WTC11 (cell line): Measurements from ENCODE around the gene SIT1. TPM values are rescaled to one million over a fixed set of nuclear protein-coding genes. Genes with fewer than 3 reads are reported as not detected.
"Not testable (repeated sequence)": the region's sequence is repeated elsewhere in the genome, so short reads cannot be mapped to it uniquely, and the experiment has no call there.

ENCODE experiments used
- ATAC-seq: fragments of 200-7000 bp; cut with Tn5 transposase; 2 replicates; pipeline ENCODE4 v1.10.0; 2021; ENCODE audit warnings: mild to moderate bottlenecking, moderate library complexity
- CTCF ChIA-PET: fragments of 300-600 bp; sonication (Branson Sonifier 250); formaldehyde crosslinking; loops from one replicate; lab custom pipeline; 2021; ENCODE audit warnings: antibody characterized with exemption; lab: Charles Lee
- POLR2A ChIA-PET: fragments of 350-600 bp; sonication (Branson Sonifier 250); formaldehyde crosslinking; loops from one replicate; lab custom pipeline; 2021; ENCODE audit warnings: antibody characterized with exemption; lab: Charles Lee
- DNase-seq: peaks from one replicate; pipeline ENCODE4 v3.0.0; 2021; ENCODE audit warnings: low spot score
- H3K27ac Mint-ChIP-seq: 2 replicates; pipeline ENCODE4 v1.8.0; 2021; ENCODE audit warnings: mixed read lengths
- H3K27me3 Mint-ChIP-seq: 2 replicates; pipeline ENCODE4 v1.8.0; 2021; ENCODE audit warnings: low read depth, mild to moderate bottlenecking, moderate library complexity, mixed read lengths
- H3K36me3 Mint-ChIP-seq: 2 replicates; pipeline ENCODE4 v1.8.0; 2021; ENCODE audit warnings: mixed read lengths
- H3K4me1 Mint-ChIP-seq: 2 replicates; pipeline ENCODE4 v1.8.0; 2022; ENCODE audit warnings: mixed read lengths
- H3K4me3 Mint-ChIP-seq: 2 replicates; pipeline ENCODE4 v1.8.0; 2021; ENCODE audit warnings: mild to moderate bottlenecking, moderate library complexity, mixed read lengths
- H3K9me3 Mint-ChIP-seq: 2 replicates; pipeline ENCODE4 v1.8.0; 2021; ENCODE audit warnings: mixed read lengths
- CDX4 ChIP-seq: fragments of 250-450 bp; sonication (Bioruptor Pico); IDR thresholded peaks from 2 replicates; pipeline ENCODE4 v1.9.0; 2021; ENCODE audit warnings: moderate library complexity, mild to moderate bottlenecking, inconsistent platforms, borderline replicate concordance
- ESRRA ChIP-seq: sonication (generic); formaldehyde crosslinking; IDR thresholded peaks from 2 replicates; pipeline ENCODE4 v1.8.1; 2022; ENCODE audit warnings: mild to moderate bottlenecking, missing genetic modification reagents, borderline replicate concordance
- GTF2I ChIP-seq: fragments of 250-450 bp; sonication (Bioruptor Pico); conservative IDR thresholded peaks from 2 replicates; pipeline ENCODE4 v1.4.0; 2021; ENCODE audit warnings: mild to moderate bottlenecking
- NFE2L1 ChIP-seq: sonication (generic); formaldehyde crosslinking; IDR thresholded peaks from 2 replicates; pipeline ENCODE4 v1.8.1; 2023; ENCODE audit warnings: missing genetic modification reagents
- PRDM15 ChIP-seq: sonication (generic); formaldehyde crosslinking; IDR thresholded peaks from 2 replicates; pipeline ENCODE4 v1.8.0; 2022; ENCODE audit warnings: missing genetic modification reagents
- ZNF317 ChIP-seq: sonication (generic); formaldehyde crosslinking; IDR thresholded peaks from 2 replicates; pipeline ENCODE4 v1.8.1; 2023; ENCODE audit warnings: low read depth, mild to moderate bottlenecking, moderate library complexity, missing genetic modification reagents, borderline replicate concordance
- ZNF396 ChIP-seq: fragments of 250-450 bp; sonication (Bioruptor Pico); IDR thresholded peaks from 2 replicates; pipeline ENCODE4 v1.8.0; 2021; ENCODE audit warnings: mild to moderate bottlenecking, moderate library complexity, borderline replicate concordance
- total RNA-seq: library from RNA; stranded (reverse); gene quantifications from 3 replicates; pipeline ENCODE4 v1.2.3, GENCODE V29; 2021

SIT1 gene
- total RNA-seq, 1 experiment from 2014 or later: 4.1 TPM

- TF ChIP-seq CDX4 (CRISPR knock-in tag) (no peak), GTF2I (CRISPR knock-in tag) (no peak), ZNF396 (CRISPR knock-in tag) (no peak), NFE2L1 (CRISPR knock-in tag) (no peak)
- peaks cover 31% of the 10 kb centered on the region for H3K9me3 Mint-ChIP-seq
- no peaks in the 10 kb centered on the region; the same call in 1 of the 2 replicates for H3K4me1 Mint-ChIP-seq
- DNase-seq (no peak), ATAC-seq (no peak)
- peaks cover 11% of the 10 kb centered on the region for H3K27me3 Mint-ChIP-seq
- peaks cover 17% of the 10 kb centered on the region for H3K36me3 Mint-ChIP-seq
- H3K4me3 Mint-ChIP-seq: no peak overlapping the region
- CTCF ChIA-PET: interaction anchor here (1.4 kb wide), 1 partner anchor 57 kb away, joined by 3 read pairs; no protein-coding TSS in a partner anchor
- no peak overlapping the region for H3K27ac Mint-ChIP-seq
- POLR2A ChIA-PET: no interaction called here
Observed at GRCh38 chr9:35639631-35640030, 11.1 kb downstream of the SIT1 start.

DNA sequence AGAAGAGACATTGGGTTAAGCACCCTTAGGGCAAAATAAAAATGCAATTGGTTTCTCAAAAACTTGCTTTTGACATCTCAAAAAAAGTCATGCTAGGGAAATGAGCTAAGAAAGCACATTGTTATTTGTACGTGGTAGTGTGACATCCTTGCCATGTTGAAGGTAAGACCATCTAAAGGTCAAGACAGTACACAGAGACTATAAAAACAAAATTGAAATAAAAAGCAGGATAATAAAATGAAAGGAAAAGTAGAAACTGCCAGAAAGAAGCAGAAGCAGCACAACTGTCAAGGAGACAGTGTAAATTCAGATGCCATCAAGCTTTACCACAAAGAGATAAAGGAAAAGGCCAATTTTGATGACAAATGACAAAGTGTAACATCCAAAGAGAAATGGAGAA lies 11.5 kb downstream of the SIT1 start:
- POLR2A ChIA-PET, H3K27ac Mint-ChIP-seq, ATAC-seq, H3K4me1 Mint-ChIP-seq, H3K4me3 Mint-ChIP-seq, CTCF ChIA-PET, DNase-seq: not testable (repeated sequence)
- Mint-ChIP-seq H3K9me3 (peaks cover 31% of the 10 kb centered on the region), H3K36me3 (peaks cover 17% of the 10 kb centered on the region), H3K27me3 (peaks cover 11% of the 10 kb centered on the region)

DNA sequence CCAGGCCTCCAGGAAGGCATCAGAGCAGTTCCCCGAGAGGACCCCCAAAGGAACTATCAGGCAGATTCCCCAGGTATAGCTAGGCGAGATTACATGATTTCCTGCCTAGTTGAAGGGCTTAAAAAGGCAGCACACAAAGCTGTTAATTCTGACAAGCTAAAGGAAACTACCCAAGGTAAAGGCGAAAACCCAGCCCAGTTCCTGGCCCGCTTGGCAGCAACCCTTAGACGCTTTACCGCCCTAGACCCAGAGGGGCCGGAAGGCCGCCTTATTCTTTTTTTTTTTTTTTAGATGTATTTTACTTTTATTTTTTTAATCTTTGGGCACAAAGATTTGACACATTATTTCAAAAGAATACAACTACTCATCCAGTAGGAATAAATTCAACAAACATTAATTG lies 12.0 kb downstream of the SIT1 start:
- ATAC-seq, CTCF ChIA-PET, H3K4me3 Mint-ChIP-seq, POLR2A ChIA-PET, H3K4me1 Mint-ChIP-seq, H3K27ac Mint-ChIP-seq, DNase-seq: not testable (repeated sequence)
- H3K27me3 Mint-ChIP-seq: peaks cover 11% of the 10 kb centered on the region
- peaks cover 17% of the 10 kb centered on the region for H3K36me3 Mint-ChIP-seq
- H3K9me3 Mint-ChIP-seq: peaks cover 31% of the 10 kb centered on the region

DNA sequence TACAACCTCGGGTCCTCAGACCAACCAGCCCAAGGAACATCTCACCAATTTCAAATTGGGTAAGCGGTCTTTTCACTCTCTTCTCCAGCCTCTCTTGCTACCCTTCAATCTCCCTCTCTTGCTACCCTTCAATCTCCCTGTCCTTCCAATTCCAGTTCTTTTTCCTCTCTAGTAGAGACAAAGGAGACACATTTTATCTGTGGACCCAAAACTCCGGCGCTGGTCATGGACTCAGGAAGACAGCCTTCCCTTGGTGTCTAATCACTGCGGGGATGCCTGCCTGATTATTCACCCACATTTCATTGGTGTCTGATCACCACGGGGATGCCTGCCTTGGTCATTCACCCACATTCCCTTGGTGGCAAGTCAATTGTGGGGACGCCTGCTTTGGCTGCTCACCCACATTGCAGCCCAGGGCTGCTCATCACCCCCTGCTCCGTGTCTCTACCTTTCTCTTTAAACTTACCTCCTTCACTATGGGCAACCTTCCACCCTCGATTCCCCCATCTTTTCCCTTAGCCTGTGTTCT lies 13.2 kb downstream of the SIT1 start:
- POLR2A ChIA-PET, ATAC-seq, H3K4me3 Mint-ChIP-seq, H3K27ac Mint-ChIP-seq, CTCF ChIA-PET, H3K4me1 Mint-ChIP-seq, DNase-seq: not testable (repeated sequence)
- H3K36me3 Mint-ChIP-seq: peaks cover 17% of the 10 kb centered on the region
- peaks cover 31% of the 10 kb centered on the region for H3K9me3 Mint-ChIP-seq
- peaks cover 11% of the 10 kb centered on the region for H3K27me3 Mint-ChIP-seq

- H3K27ac Mint-ChIP-seq, H3K4me3 Mint-ChIP-seq, ATAC-seq, DNase-seq, POLR2A ChIA-PET, H3K4me1 Mint-ChIP-seq, CTCF ChIA-PET: not testable (repeated sequence)
- peaks cover 17% of the 10 kb centered on the region for H3K36me3 Mint-ChIP-seq
- H3K9me3 Mint-ChIP-seq: peaks cover 31% of the 10 kb centered on the region
- H3K27me3 Mint-ChIP-seq: peaks cover 11% of the 10 kb centered on the region
Observed at GRCh38 chr9:35636877-35637246, 13.9 kb downstream of the SIT1 start.

DNA sequence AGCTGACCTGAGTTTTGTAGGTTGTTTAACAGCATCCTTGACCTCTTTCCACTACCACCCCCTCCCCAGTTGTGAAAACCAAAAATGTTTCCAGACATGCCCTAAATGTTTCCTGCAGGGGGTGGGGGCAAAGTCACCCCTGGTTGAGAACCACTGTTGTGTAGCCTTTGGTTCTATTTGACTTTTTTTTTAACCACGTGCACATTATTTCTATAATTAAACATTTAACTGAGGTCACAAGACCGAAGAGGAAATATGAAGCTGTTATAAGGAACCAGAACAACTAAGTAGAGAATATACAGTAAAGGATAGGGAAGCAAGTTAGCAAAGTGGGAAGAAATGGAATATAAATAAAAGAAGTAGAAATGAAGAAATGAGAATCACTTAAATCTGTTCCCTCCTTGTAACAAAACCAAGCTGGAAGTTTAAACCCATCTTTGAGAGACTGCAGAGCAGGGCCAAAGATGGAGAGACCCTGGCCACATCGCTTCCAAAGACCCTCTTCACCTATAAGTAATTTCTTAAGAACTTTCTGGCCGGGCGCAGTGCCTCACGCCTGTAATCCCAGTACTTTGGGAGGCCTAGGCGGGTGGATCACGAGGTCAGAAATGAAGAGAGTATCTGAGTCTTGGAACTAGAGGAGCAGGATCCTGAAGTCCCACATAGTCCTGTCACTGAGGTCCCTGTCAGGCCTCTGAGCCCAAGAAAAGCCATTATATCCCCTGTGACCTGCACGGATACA lies 14.4 kb downstream of the SIT1 start:
- Mint-ChIP-seq H3K4me3 (no peak overlapping the region), H3K9me3 (peaks cover 26% of the 10 kb centered on the region), H3K27me3 (peaks cover 11% of the 10 kb centered on the region), H3K36me3 (peaks cover 13% of the 10 kb centered on the region), H3K27ac (no peak overlapping the region), H3K4me1 (no peaks in the 10 kb centered on the region)
- ATAC-seq: no peak
- ChIA-PET CTCF (no interaction called here), POLR2A (no interaction called here)
- TF ChIP-seq ZNF317 (CRISPR knock-in tag) (no peak), PRDM15 (CRISPR knock-in tag) (no peak), ESRRA (CRISPR knock-in tag) (no peak)
- DNase-seq: no peak
